T-cell (primary cell): Measurements from ENCODE around the gene ASPSCR1. TPM values are rescaled to one million over a fixed set of nuclear protein-coding genes. Genes with fewer than 3 reads are reported as not detected.
A peak's percentile ranks its signal among the peaks of the same experiment; 100 is the strongest.

Source experiments
- ATAC-seq, 4 experiments: fragments of 200-7000 bp in 3 of 4; fragments of 150-1000 bp in 1 of 4; cut with Tn5 transposase; replicated peaks in 1 of 4; 1 replicate in 3 of 4; 2 replicates in 1 of 4; pipeline ENCODE4 v1.10.0; 2021; ENCODE audit warnings: moderate library complexity in 3 of 4, mild to moderate bottlenecking in 2 of 4, moderate number of reproducible peaks in 1 of 4
- CTCF ChIA-PET, 2 donors: fragments of 300-600 bp; sonication (Branson Sonifier 250); formaldehyde crosslinking; loops; one replicate each; lab custom pipeline; 2022; ENCODE audit warnings: antibody characterized with exemption in 2 of 2; lab: Charles Lee
- POLR2A ChIA-PET, 2 donors: fragments of 300-600 bp; sonication (Branson Sonifier 250); formaldehyde crosslinking; loops; one replicate each; lab custom pipeline; 2022; ENCODE audit warnings: antibody characterized with exemption in 2 of 2; lab: Charles Lee
- DNase-seq, 35 experiments: peaks; one replicate each; pipeline versions ENCODE4 v3.0.0 to v3.0.0-alpha.2; 2013 to 2023
- H3K27ac ChIP-seq: one replicate; pipeline ENCODE4 v1.5.1; 2013; ENCODE audit warnings: low read length
- H3K27me3 ChIP-seq, 2 experiments: replicated peaks in 1 of 2; 1 replicate in 1 of 2; 2 replicates in 1 of 2; pipeline versions ENCODE4 v1.6.1 to v1.7.0; 2013; ENCODE audit warnings: low read length in 1 of 2, mixed read lengths in 1 of 2; ENCODE audit not compliant: control insufficient read depth in 2 of 2, insufficient read depth in 2 of 2; ENCODE audit errors: extremely low read depth in 1 of 2
- H3K36me3 ChIP-seq, 2 donors: 1 replicate in 1 of 2; 2 replicates in 1 of 2; pipeline versions ENCODE4 v1.6.1 to v1.7.0; 2013; ENCODE audit warnings: low read length in 1 of 2; ENCODE audit not compliant: control insufficient read depth in 2 of 2, insufficient read depth in 1 of 2; ENCODE audit errors: extremely low read depth in 1 of 2
- H3K4me1 ChIP-seq, 2 experiments: 1 replicate in 1 of 2; 2 replicates in 1 of 2; pipeline versions ENCODE4 v1.6.1 to v1.7.0; 2013; ENCODE audit warnings: low read length in 2 of 2, mixed read lengths in 1 of 2; ENCODE audit not compliant: insufficient read depth in 2 of 2, control insufficient read depth in 1 of 2; ENCODE audit errors: extremely low read depth in 1 of 2
- H3K4me3 ChIP-seq, 2 donors: 1 replicate in 1 of 2; 2 replicates in 1 of 2; pipeline versions ENCODE4 v1.5.1 to v1.7.0; 2013; ENCODE audit warnings: mild to moderate bottlenecking in 2 of 2, low read length in 1 of 2, moderate library complexity in 1 of 2; ENCODE audit not compliant: control insufficient read depth in 1 of 2; ENCODE audit errors: extremely low read depth in 1 of 2
- H3K9me3 ChIP-seq: 2 replicates; pipeline ENCODE4 v1.7.0; 2013
- H3K27ac Mint-ChIP-seq, 2 donors: one replicate each; pipeline ENCODE4 v1.8.0; 2020 to 2021; ENCODE audit warnings: mild to moderate bottlenecking in 2 of 2, mixed read lengths in 2 of 2
- H3K27me3 Mint-ChIP-seq, 2 donors: one replicate each; pipeline ENCODE4 v1.8.0; 2021 to 2022; ENCODE audit warnings: mixed read lengths in 2 of 2
- H3K36me3 Mint-ChIP-seq: one replicate; pipeline ENCODE4 v1.8.0; 2021; ENCODE audit warnings: mixed read lengths
- H3K4me1 Mint-ChIP-seq, 3 donors: one replicate each; pipeline ENCODE4 v1.8.0; 2020 to 2022; ENCODE audit warnings: mixed read lengths in 3 of 3, mild to moderate bottlenecking in 1 of 3
- H3K4me3 Mint-ChIP-seq, 3 donors: one replicate each; pipeline ENCODE4 v1.8.0; 2020 to 2022; ENCODE audit warnings: mild to moderate bottlenecking in 3 of 3, mixed read lengths in 3 of 3, moderate library complexity in 3 of 3
- H3K9me3 Mint-ChIP-seq, 3 donors: one replicate each; pipeline ENCODE4 v1.8.0; 2020 to 2022; ENCODE audit warnings: mixed read lengths in 3 of 3
- WGBS: methylation state at CpG from one replicate; pipeline ENCODE4 v1.1.5; 2013; ENCODE audit warnings: missing lambda C conversion rate; ENCODE audit not compliant: insufficient coverage; 5-methylcytosine and 5-hydroxymethylcytosine counted together
- total RNA-seq, 35 experiments: library from RNA in 6 of 35; stranded (reverse) in 6 of 35; fragments of 120-200 nt in 1 of 35; gene quantifications; one replicate each; pipeline versions ENCODE4 v1.2.1 to v1.2.4 and lab custom pipeline; 2013 to 2026

ASPSCR1 gene
- total RNA-seq, 5 donors from 2014 or later (not counting 1 experiment from before 2014, with no cell fraction given), result 34.6 to 49.7 (median 44.9) TPM

- Mint-ChIP-seq H3K4me3 (peak within 1 kb of the TSS; percentile 72 to 81 (median 80)), H3K36me3 (no peaks in the 10 kb centered on the region), H3K27me3 (no peaks in the 10 kb centered on the region), H3K27ac (peak within 1 kb of the TSS; percentile 39 to 48), H3K4me1 (peaks cover 14 to 31% (median 19%) of the 10 kb centered on the region in 3 donors), H3K9me3 (no peaks in the 10 kb centered on the region)
- peak within 1 kb of the TSS; percentile 4 for H3K27ac ChIP-seq
- ChIA-PET POLR2A (interaction anchor here (0.5 to 0.7 kb wide), 5 partner anchors 15 to 1671 kb away, joined by 3 to 6 read pairs (median 4); no protein-coding TSS in a partner anchor), CTCF (interaction anchor here (0.7 to 4.3 kb wide), 5 partner anchors 15 to 125 kb away, joined by 4 to 26 read pairs (median 9); partner anchors contain the start of gene DCXR (in 1 of the 2))
- ATAC-seq (no peak), DNase-seq (no peak)
- H3K27me3 ChIP-seq, result peaks cover 0 to 6% of the 10 kb centered on the region in 2 experiments
- H3K4me1 ChIP-seq, result peaks cover 12 to 42% of the 10 kb centered on the region in 2 experiments
- no peaks in the 10 kb centered on the region for H3K9me3 ChIP-seq
- peak within 1 kb of the TSS; percentile 71 to 76 for H3K4me3 ChIP-seq
- peaks cover 0 to 11% of the 10 kb centered on the region in 2 donors for H3K36me3 ChIP-seq
- WGBS, result under 1% methylated on average over 62 of the region's 64 CpGs
Measured at GRCh38 chr17:82022310-82022980, 45.0 kb downstream of the ASPSCR1 start, which contains the start of gene CENPX. Gene CENPX (minus strand): TSS chr17:82022878. CDS start chr17:82022861, 17 bp downstream.

GRCh38 chr17:82022981-82023446 lies 45.6 kb downstream of the ASPSCR1 start, which contains the start of gene LRRC45:
Gene LRRC45 (plus strand): TSS chr17:82023305. CDS start chr17:82023644, 339 bp downstream.
- Mint-ChIP-seq H3K36me3 (no peaks in the 10 kb centered on the region), H3K27ac (peak within 1 kb of the TSS in 1 of 2 donors; percentile 48), H3K4me3 (peak within 1 kb of the TSS; percentile 72 to 81 (median 80)), H3K4me1 (peaks cover 14 to 31% (median 19%) of the 10 kb centered on the region in 3 donors), H3K9me3 (no peaks in the 10 kb centered on the region), H3K27me3 (no peaks in the 10 kb centered on the region)
- H3K36me3 ChIP-seq, result peaks cover 0 to 13% of the 10 kb centered on the region in 2 donors
- peak; percentile 92 to 94 (median 93) for ATAC-seq
- H3K27ac ChIP-seq, result no peak within 1 kb of the TSS
- POLR2A ChIA-PET, result interaction anchor here (0.5 to 0.7 kb wide), 4 partner anchors 15 to 340 kb away, joined by 3 to 6 read pairs (median 4); no protein-coding TSS in a partner anchor
- under 1% methylated on average over 42 of the region's 42 CpGs for WGBS
- peaks cover 12 to 42% of the 10 kb centered on the region in 2 experiments for H3K4me1 ChIP-seq
- no peaks in the 10 kb centered on the region for H3K9me3 ChIP-seq
- H3K4me3 ChIP-seq, result peak within 1 kb of the TSS; percentile 71 to 76
- peak; percentile 98 to 100 (median 100) for DNase-seq
- CTCF ChIA-PET, result interaction anchor here in 1 of 2 donors (0.7 to 4.3 kb wide), 4 partner anchors 15 to 126 kb away, joined by 4 to 26 read pairs (median 13); partner anchors contain the start of gene DCXR
- H3K27me3 ChIP-seq, result peaks cover 0 to 6% of the 10 kb centered on the region in 2 experiments

- Mint-ChIP-seq H3K4me3 (peak overlapping the region; percentile 70 to 80 (median 72)), H3K27me3 (no peaks in the 10 kb centered on the region), H3K4me1 (peaks cover 14 to 31% (median 19%) of the 10 kb centered on the region in 3 donors), H3K9me3 (no peaks in the 10 kb centered on the region), H3K36me3 (no peaks in the 10 kb centered on the region), H3K27ac (no peak overlapping the region)
- POLR2A ChIA-PET, result no interaction called here
- peak overlapping the region; percentile 67 to 74 for H3K4me3 ChIP-seq
- H3K27ac ChIP-seq, result no peak overlapping the region
- DNase-seq, result peak in 5 of 35 experiments; percentile 12 to 34 (median 13)
- peaks cover 0 to 13% of the 10 kb centered on the region in 2 donors for H3K36me3 ChIP-seq
- CTCF ChIA-PET, result interaction anchor here in 1 of 2 donors (0.7 to 4.3 kb wide), 4 partner anchors 14 to 126 kb away, joined by 4 to 26 read pairs (median 13); partner anchors contain the start of gene DCXR
- ATAC-seq, result peak in 2 of 4 experiments; percentile 0 to 2
- peaks cover 12 to 42% of the 10 kb centered on the region in 2 experiments for H3K4me1 ChIP-seq
- 1% methylated on average over 46 of the region's 55 CpGs for WGBS
- H3K27me3 ChIP-seq, result peaks cover 0 to 6% of the 10 kb centered on the region in 2 experiments
- H3K9me3 ChIP-seq, result no peaks in the 10 kb centered on the region
Measured at GRCh38 chr17:82023447-82024241, 46.2 kb downstream of the ASPSCR1 start.

DNA sequence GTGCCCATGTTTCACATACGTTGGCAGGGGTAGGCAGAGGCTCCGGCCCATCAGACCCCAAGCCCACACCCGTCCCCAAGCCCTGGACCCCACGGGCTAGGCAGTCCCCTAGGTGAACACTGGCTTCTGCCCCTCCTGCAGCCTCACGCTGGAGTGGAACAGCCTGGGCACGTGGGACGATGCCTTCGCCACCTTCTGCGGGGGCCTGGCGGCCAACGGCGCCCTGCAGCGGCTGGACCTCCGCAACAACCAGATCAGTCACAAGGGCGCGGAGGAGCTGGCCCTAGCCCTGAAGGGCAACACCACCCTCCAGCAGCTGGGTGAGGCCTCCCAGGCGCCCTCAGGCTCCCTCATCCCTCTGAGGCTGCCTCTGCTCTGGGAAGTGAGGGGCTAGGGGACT lies 47.4 kb downstream of the ASPSCR1 start:
- Mint-ChIP-seq H3K4me1 (peaks cover 19 to 34% (median 24%) of the 10 kb centered on the region in 3 donors), H3K27me3 (no peaks in the 10 kb centered on the region), H3K36me3 (no peaks in the 10 kb centered on the region), H3K4me3 (no peak overlapping the region), H3K9me3 (no peaks in the 10 kb centered on the region), H3K27ac (no peak overlapping the region)
- Histone ChIP-seq H3K27me3 (peaks cover 0 to 10% of the 10 kb centered on the region in 2 experiments), H3K4me3 (no peak overlapping the region), H3K9me3 (no peaks in the 10 kb centered on the region), H3K36me3 (peaks cover 0 to 7% of the 10 kb centered on the region in 2 donors), H3K4me1 (peaks cover 12 to 50% of the 10 kb centered on the region in 2 experiments), H3K27ac (no peak overlapping the region)
- CTCF ChIA-PET, result no interaction called here
- ATAC-seq (no peak), DNase-seq (no peak)
- POLR2A ChIA-PET, result no interaction called here
- WGBS, result 98% methylated on average over 14 of the region's 17 CpGs

- no peak for DNase-seq
- Mint-ChIP-seq H3K27me3 (no peaks in the 10 kb centered on the region), H3K4me1 (peaks cover 19 to 36% (median 26%) of the 10 kb centered on the region in 3 donors), H3K36me3 (no peaks in the 10 kb centered on the region), H3K4me3 (peak overlapping the region; percentile 4 to 42 (median 41)), H3K27ac (no peak overlapping the region), H3K9me3 (no peaks in the 10 kb centered on the region)
- ChIA-PET POLR2A (interaction anchor here in 1 of 2 donors (0.6 kb wide), 1 partner anchor 270 kb away, joined by 3 read pairs; no protein-coding TSS in a partner anchor), CTCF (no interaction called here)
- 95% methylated on average over 25 of the region's 25 CpGs for WGBS
- Histone ChIP-seq H3K36me3 (peaks cover 0 to 7% of the 10 kb centered on the region in 2 donors), H3K9me3 (no peaks in the 10 kb centered on the region), H3K4me1 (peaks cover 14 to 50% of the 10 kb centered on the region in 2 experiments), H3K4me3 (no peak overlapping the region), H3K27me3 (peaks cover 0 to 11% of the 10 kb centered on the region in 2 experiments), H3K27ac (no peak overlapping the region)
- ATAC-seq, result no peak
Measured at GRCh38 chr17:82025401-82026107, 48.1 kb downstream of the ASPSCR1 start.
